SU-DHL-6 (cell line): Measurements from ENCODE around the gene GNAQ.

Experiments used
- CTCF ChIP-seq: fragments of 200-600 bp; sonication (generic); IDR thresholded peaks from one replicate; pipeline ENCODE4 v1.5.1; 2017; ENCODE audit warnings: antibody characterized with exemption, mild to moderate bottlenecking, low read length, moderate library complexity; ENCODE audit not compliant: insufficient read depth, poor library complexity, severe bottlenecking
- EZH2phosphoT487 ChIP-seq: fragments of 200-600 bp; sonication (generic), shearing (Covaris generic); conservative IDR thresholded peaks from 2 replicates; pipeline ENCODE4 v1.6.1; 2018; ENCODE audit warnings: mild to moderate bottlenecking, antibody characterized with exemption, low read length, moderate library complexity, mixed read lengths

GRCh38 chr9:77991191-77991590 is 40.4 kb downstream of the GNAQ start:
- TF ChIP-seq CTCF, result no peak
- TF ChIP-seq EZH2phosphoT487, result no peak
